Panc1 (cell line): ENCODE data around the gene ADGRD1.

Experiments used
- POLR2AphosphoS5 ChIP-seq: IDR thresholded peaks from 2 replicates; pipeline ENCODE4 v1.6.1; 2012; ENCODE audit warnings: mild to moderate bottlenecking, low read depth, low read length, moderate library complexity
- SIN3A ChIP-seq: IDR thresholded peaks from 2 replicates; pipeline ENCODE4 v1.6.1; 2012; ENCODE audit warnings: low read depth, mild to moderate bottlenecking, low read length, moderate library complexity, borderline replicate concordance; ENCODE audit not compliant: insufficient read depth
- TCF7L2 ChIP-seq: IDR thresholded peaks from 2 replicates; pipeline ENCODE4 v1.6.1; 2011; ENCODE audit warnings: mild to moderate bottlenecking, low read depth, low read length, inconsistent platforms
- TF ChIP-seq, protein P1 (sequence below): fragments of 450-650 bp; IDR thresholded peaks from 2 replicates; pipeline ENCODE4 v1.5.1; 2017; ENCODE audit warnings: mild to moderate bottlenecking
- TF ChIP-seq, protein P2 (sequence below), 2 experiments: IDR thresholded peaks; 2 replicates each; pipeline ENCODE4 v1.6.1; 2011 to 2012; ENCODE audit warnings: low read depth in 2 of 2, control low read depth in 1 of 2, low read length in 1 of 2, mild to moderate bottlenecking in 1 of 2, moderate library complexity in 1 of 2; ENCODE audit not compliant: insufficient read depth in 1 of 2

DNA sequence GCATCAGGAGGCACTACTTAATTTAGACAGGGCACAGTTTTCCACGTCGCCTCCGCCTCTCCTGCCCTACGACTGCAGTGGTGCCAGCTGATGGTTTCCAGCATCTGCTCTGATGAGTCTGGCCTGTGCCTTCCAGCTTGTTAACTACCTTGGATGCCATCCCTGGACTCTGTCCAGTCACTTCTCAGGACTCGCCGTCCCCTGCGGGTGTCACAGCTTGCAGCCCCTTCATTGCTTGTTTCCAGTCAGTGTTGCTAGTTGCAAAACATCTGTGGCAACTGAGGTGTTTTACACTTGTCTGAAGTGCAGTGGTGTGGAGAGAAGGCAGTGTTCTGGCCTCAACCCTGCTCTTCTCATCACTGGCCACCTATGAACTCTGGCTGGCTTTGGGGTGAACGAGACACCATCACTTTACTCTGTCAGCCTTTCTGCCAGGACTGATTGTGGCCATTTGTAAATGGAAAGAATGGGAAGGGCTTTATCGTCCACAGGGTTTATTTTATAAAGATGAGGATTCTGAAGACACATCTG, 8.3 kb downstream of the ADGRD1 start:
- TF ChIP-seq, protein P1, sequence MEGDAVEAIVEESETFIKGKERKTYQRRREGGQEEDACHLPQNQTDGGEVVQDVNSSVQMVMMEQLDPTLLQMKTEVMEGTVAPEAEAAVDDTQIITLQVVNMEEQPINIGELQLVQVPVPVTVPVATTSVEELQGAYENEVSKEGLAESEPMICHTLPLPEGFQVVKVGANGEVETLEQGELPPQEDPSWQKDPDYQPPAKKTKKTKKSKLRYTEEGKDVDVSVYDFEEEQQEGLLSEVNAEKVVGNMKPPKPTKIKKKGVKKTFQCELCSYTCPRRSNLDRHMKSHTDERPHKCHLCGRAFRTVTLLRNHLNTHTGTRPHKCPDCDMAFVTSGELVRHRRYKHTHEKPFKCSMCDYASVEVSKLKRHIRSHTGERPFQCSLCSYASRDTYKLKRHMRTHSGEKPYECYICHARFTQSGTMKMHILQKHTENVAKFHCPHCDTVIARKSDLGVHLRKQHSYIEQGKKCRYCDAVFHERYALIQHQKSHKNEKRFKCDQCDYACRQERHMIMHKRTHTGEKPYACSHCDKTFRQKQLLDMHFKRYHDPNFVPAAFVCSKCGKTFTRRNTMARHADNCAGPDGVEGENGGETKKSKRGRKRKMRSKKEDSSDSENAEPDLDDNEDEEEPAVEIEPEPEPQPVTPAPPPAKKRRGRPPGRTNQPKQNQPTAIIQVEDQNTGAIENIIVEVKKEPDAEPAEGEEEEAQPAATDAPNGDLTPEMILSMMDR: no peak
- TF ChIP-seq, protein P2, sequence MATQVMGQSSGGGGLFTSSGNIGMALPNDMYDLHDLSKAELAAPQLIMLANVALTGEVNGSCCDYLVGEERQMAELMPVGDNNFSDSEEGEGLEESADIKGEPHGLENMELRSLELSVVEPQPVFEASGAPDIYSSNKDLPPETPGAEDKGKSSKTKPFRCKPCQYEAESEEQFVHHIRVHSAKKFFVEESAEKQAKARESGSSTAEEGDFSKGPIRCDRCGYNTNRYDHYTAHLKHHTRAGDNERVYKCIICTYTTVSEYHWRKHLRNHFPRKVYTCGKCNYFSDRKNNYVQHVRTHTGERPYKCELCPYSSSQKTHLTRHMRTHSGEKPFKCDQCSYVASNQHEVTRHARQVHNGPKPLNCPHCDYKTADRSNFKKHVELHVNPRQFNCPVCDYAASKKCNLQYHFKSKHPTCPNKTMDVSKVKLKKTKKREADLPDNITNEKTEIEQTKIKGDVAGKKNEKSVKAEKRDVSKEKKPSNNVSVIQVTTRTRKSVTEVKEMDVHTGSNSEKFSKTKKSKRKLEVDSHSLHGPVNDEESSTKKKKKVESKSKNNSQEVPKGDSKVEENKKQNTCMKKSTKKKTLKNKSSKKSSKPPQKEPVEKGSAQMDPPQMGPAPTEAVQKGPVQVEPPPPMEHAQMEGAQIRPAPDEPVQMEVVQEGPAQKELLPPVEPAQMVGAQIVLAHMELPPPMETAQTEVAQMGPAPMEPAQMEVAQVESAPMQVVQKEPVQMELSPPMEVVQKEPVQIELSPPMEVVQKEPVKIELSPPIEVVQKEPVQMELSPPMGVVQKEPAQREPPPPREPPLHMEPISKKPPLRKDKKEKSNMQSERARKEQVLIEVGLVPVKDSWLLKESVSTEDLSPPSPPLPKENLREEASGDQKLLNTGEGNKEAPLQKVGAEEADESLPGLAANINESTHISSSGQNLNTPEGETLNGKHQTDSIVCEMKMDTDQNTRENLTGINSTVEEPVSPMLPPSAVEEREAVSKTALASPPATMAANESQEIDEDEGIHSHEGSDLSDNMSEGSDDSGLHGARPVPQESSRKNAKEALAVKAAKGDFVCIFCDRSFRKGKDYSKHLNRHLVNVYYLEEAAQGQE (IDR thresholded peaks at IDR 0.05; ENCODE audit: insufficient read depth in 1 of 2, low read depth in 2 of 2, low read length in 1 of 2): no peak
- no peak for TF ChIP-seq POLR2AphosphoS5
- TF ChIP-seq TCF7L2: no peak
- TF ChIP-seq SIN3A: no peak
